Endothelial cell (in vitro differentiated cells): Measurements from ENCODE around the gene CARD9. TPM values are rescaled to one million over a fixed set of nuclear protein-coding genes. Genes with fewer than 3 reads are reported as not detected.

Experiments
- DNase-seq: peaks from one replicate; pipeline ENCODE4 v3.0.0; 2021; ENCODE audit warnings: low spot score
- H3K27ac Mint-ChIP-seq: one replicate; pipeline ENCODE4 v1.8.0; 2021; ENCODE audit warnings: mixed read lengths, inconsistent platforms; ENCODE audit not compliant: unreplicated experiment
- H3K27me3 Mint-ChIP-seq: one replicate; pipeline ENCODE4 v1.8.0; 2021; ENCODE audit warnings: mild to moderate bottlenecking, moderate library complexity, mixed read lengths, inconsistent platforms; ENCODE audit not compliant: unreplicated experiment
- H3K36me3 Mint-ChIP-seq: one replicate; pipeline ENCODE4 v1.8.0; 2021; ENCODE audit warnings: mild to moderate bottlenecking, low read depth, mixed read lengths, inconsistent platforms; ENCODE audit not compliant: unreplicated experiment
- H3K4me1 Mint-ChIP-seq: one replicate; pipeline ENCODE4 v1.8.0; 2021; ENCODE audit warnings: mild to moderate bottlenecking, mixed read lengths, inconsistent platforms; ENCODE audit not compliant: unreplicated experiment
- H3K4me3 Mint-ChIP-seq: one replicate; pipeline ENCODE4 v1.8.0; 2021; ENCODE audit warnings: mild to moderate bottlenecking, mixed read lengths, inconsistent platforms; ENCODE audit not compliant: unreplicated experiment
- H3K9me3 Mint-ChIP-seq: one replicate; pipeline ENCODE4 v1.8.0; 2021; ENCODE audit warnings: mixed read lengths, inconsistent platforms; ENCODE audit not compliant: unreplicated experiment
- total RNA-seq: library from RNA; stranded (reverse); fragmentation: NEBNext Ultra II Directional; extraction: Animal tissue kit (Norgen Biotek cat#: 25700); gene quantifications from one replicate; pipeline ENCODE4 v1.2.1, GENCODE V29; 2021; ENCODE audit not compliant: unreplicated experiment
- TF ChIP-seq, protein P1 (sequence below): fragments of 200-600 bp; sonication (generic); IDR thresholded peaks from one replicate; pipeline ENCODE4 v1.5.0; 2021; ENCODE audit warnings: antibody characterized with exemption; ENCODE audit not compliant: unreplicated experiment

Gene CARD9
- total RNA-seq, 1 donor from 2014 or later: 0.41 TPM

DNA sequence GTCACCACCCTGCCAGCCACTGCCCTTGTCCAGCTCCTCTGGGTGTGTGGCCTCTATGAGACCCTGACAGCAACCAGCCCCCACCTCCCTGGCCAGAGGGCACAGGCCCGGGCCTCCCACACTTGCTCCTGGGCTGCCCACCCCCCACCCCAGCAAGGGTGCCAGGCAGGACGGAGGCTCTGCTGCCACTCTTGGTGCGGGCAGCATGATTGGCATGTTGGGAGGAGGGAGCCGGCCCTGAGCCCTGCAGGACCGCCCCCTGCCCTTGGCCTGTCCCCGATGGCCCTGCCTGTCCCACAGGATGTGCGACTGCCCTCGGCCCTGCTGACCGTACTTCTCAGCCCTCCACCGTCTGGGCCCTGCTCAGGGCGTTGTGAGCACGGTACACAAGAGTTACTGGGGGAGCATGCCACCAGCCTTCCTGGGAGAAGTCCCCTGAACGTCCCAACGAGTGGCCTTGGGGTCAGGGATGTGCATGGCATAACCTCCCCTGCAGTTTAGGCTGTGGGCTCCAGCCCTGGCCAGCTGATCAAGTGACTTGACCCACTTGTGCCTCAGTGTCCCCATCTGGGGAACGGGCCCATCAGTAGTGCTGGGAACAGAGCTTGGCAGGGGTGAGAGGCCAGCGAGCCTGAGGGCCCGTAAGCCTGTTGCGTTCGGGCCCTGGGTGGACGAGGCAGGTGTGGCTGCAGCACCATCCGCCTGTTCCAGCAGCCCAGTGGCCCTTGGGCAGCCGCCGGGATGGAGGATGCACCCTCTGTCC is 30.2 kb downstream of the CARD9 start:
- H3K4me1 Mint-ChIP-seq: no peaks in the 10 kb centered on the region
- H3K4me3 Mint-ChIP-seq: no peak overlapping the region
- DNase-seq: no peak
- no peaks in the 10 kb centered on the region for H3K36me3 Mint-ChIP-seq
- TF ChIP-seq, protein P1, sequence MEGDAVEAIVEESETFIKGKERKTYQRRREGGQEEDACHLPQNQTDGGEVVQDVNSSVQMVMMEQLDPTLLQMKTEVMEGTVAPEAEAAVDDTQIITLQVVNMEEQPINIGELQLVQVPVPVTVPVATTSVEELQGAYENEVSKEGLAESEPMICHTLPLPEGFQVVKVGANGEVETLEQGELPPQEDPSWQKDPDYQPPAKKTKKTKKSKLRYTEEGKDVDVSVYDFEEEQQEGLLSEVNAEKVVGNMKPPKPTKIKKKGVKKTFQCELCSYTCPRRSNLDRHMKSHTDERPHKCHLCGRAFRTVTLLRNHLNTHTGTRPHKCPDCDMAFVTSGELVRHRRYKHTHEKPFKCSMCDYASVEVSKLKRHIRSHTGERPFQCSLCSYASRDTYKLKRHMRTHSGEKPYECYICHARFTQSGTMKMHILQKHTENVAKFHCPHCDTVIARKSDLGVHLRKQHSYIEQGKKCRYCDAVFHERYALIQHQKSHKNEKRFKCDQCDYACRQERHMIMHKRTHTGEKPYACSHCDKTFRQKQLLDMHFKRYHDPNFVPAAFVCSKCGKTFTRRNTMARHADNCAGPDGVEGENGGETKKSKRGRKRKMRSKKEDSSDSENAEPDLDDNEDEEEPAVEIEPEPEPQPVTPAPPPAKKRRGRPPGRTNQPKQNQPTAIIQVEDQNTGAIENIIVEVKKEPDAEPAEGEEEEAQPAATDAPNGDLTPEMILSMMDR: no peak
- no peaks in the 10 kb centered on the region for H3K9me3 Mint-ChIP-seq
- peaks cover 6% of the 10 kb centered on the region for H3K27me3 Mint-ChIP-seq
- no peak overlapping the region for H3K27ac Mint-ChIP-seq

DNA sequence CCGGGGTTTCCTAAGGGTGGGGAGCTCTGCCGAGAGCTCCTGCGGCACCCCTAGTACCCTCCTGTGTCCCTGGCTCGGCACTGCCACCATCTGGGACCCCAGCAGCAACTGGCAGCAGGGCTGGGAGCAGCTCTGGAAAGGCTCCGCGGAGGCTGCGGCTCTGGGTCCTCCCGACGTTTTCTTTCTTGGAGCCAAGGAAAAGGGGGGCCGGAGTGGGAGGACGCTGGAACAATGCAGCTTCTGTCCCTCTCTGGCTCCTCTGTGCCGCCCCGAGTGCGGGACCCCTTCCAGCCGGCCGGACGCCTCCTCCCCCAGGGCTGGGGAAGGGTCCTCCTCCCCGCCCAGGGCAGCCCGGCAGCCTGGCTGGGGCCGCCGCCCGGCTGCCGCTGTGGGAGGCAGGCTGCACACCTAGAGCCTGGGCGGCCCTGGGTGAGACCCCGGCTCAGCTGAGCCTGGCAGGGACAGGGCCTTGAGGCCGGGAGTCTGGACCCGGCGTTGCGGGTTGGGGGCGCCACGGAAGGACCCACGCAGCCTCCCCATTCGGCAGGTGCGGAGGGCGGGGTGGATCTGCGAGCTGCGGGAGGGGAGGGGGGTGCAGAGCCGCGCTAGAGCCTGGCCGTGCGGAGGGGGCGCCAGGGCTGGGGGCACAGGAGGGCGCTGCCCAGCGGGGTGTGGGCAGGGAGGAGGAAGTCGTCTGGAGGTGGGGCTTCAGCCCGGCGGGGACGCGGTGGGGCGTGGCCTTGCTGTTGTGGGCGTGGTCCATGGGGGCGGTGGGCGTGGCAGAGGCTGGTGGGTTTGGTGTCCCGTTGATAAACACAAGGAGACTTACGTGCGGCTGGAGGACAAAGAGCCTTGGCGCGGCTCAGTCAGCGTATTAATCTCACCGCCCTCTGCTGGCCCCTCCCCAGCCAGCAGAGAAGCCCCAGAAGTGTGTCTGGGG is 31.0 kb downstream of the CARD9 start:
- Mint-ChIP-seq H3K27ac (no peak overlapping the region), H3K36me3 (no peaks in the 10 kb centered on the region), H3K27me3 (peaks cover 4% of the 10 kb centered on the region), H3K4me3 (peak overlapping the region; percentile 62), H3K9me3 (no peaks in the 10 kb centered on the region), H3K4me1 (no peaks in the 10 kb centered on the region)
- TF ChIP-seq, protein P1: no peak
- peak; percentile 87 for DNase-seq

DNA sequence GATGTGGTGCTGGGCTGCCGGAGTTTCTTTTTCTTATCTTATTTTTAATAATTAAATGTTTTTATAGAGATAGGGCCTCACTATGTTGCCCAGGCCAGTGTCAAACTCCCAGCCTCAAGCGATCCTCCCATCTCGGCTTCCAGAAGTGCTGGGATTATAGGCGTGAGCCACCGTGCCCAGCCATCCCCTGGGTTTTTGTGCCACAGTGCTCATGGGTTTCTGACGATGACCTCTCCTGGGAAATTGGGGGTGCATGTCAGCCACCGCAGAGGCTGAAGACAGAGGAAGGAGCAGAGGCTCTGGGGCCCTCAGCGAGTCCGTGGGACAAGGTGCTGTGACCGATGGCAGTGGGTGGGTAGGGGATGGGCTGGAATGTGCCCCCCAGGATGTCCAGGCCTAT is 31.7 kb downstream of the CARD9 start:
- H3K4me1 Mint-ChIP-seq: no peaks in the 10 kb centered on the region
- no peak overlapping the region for H3K4me3 Mint-ChIP-seq
- no peak overlapping the region for H3K27ac Mint-ChIP-seq
- DNase-seq: no peak
- H3K27me3 Mint-ChIP-seq: peaks cover 3% of the 10 kb centered on the region
- H3K36me3 Mint-ChIP-seq: no peaks in the 10 kb centered on the region
- TF ChIP-seq, protein P1: no peak
- no peaks in the 10 kb centered on the region for H3K9me3 Mint-ChIP-seq

DNA sequence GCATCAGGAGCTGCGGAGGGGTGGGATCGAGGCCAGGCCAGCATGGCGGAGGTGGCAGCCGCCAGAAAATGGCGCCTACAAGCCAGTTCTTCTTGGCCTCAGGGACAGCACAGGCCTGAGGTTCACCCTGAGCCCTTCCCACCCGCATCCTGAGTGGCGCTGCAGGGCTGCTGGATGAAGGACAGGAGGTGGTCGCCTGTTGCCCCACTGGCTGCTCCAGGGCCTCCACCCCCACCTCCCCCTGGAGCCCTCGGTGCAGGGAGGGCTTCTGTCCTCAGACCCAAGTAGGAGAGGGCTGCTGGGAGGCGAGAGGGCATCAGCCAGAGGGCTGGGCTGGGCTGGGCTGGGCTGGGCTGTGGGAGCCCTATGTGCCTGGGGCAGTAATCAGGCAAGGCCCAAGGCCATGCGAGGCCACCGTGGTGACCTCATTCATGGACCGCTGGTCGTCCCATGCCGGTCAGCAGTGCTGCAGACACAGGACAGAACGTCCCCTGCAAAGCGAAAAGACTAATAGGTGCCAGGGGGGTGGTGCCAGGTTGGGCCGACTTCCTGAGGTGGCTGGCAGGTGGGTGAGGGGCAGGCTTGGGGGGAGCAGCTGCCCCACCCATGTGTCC is 32.3 kb downstream of the CARD9 start:
- TF ChIP-seq, protein P1: no peak
- no peak overlapping the region for H3K27ac Mint-ChIP-seq
- DNase-seq: no peak
- no peaks in the 10 kb centered on the region for H3K9me3 Mint-ChIP-seq
- H3K36me3 Mint-ChIP-seq: no peaks in the 10 kb centered on the region
- H3K4me3 Mint-ChIP-seq: no peak overlapping the region
- H3K4me1 Mint-ChIP-seq: no peaks in the 10 kb centered on the region
- H3K27me3 Mint-ChIP-seq: peaks cover 3% of the 10 kb centered on the region
